Measurements from ENCODE around the gene EPHA1. TPM values are rescaled to one million over a fixed set of nuclear protein-coding genes. Genes with fewer than 3 reads are reported as not detected.
"Not testable (repeated sequence)": the region's sequence is repeated elsewhere in the genome, so short reads cannot be mapped to it uniquely, and the experiment has no call there.

Gene EPHA1
- total RNA-seq, 4 donors from 2014 or later: 0.87 to 3.6 TPM; not detected in 2

GRCh38 chr7:143422033-143422432 is 13.4 kb upstream of the EPHA1 start:
- Histone ChIP-seq H3K4me1 (no peaks in the 10 kb centered on the region), H3K27me3 (no peaks in the 10 kb centered on the region), H3K27ac (no peak overlapping the region), H3K9me3 (no peaks in the 10 kb centered on the region), H3K36me3 (no peaks in the 10 kb centered on the region), H3K4me3 (no peak overlapping the region)
- TF ChIP-seq POLR2A (IDR thresholded peaks at IDR 0.05): no peak
- no peak for TF ChIP-seq EP300 (IDR thresholded peaks at IDR 0.05)
- no peak for TF ChIP-seq CTCF (IDR thresholded peaks at IDR 0.05)
- WGBS, 2 donors: 86 to 90% methylated on average over 3 of the region's 3 CpGs
- no peak for DNase-seq (ENCODE audit: low spot score in 2 of 2)

GRCh38 chr7:143420624-143421023 is 12.0 kb upstream of the EPHA1 start:
- not testable (repeated sequence) for H3K27ac ChIP-seq; H3K36me3 ChIP-seq; H3K27me3 ChIP-seq; H3K4me3 ChIP-seq; H3K9me3 ChIP-seq; DNase-seq (ENCODE audit: low spot score in 2 of 2); H3K4me1 ChIP-seq
- 54% methylated on average over 3 of the region's 3 CpGs for WGBS, 2 donors

GRCh38 chr7:143419880-143420279 is 11.2 kb upstream of the EPHA1 start:
- Histone ChIP-seq H3K27me3 (no peaks in the 10 kb centered on the region), H3K9me3 (no peaks in the 10 kb centered on the region), H3K36me3 (no peaks in the 10 kb centered on the region), H3K27ac (no peak overlapping the region), H3K4me1 (no peaks in the 10 kb centered on the region), H3K4me3 (no peak overlapping the region)
- WGBS, 2 donors: 54 to 62% methylated on average over 4 of the region's 4 CpGs
- no peak for DNase-seq (ENCODE audit: low spot score in 2 of 2)
- TF ChIP-seq CTCF (IDR thresholded peaks at IDR 0.05) (no peak), POLR2A (IDR thresholded peaks at IDR 0.05) (no peak), EP300 (IDR thresholded peaks at IDR 0.05) (no peak)

- 85 to 86% methylated on average over 11 of the region's 11 CpGs for WGBS, 2 donors
- Histone ChIP-seq H3K27ac (no peak overlapping the region), H3K4me3 (no peak overlapping the region), H3K9me3 (no peaks in the 10 kb centered on the region), H3K27me3 (no peaks in the 10 kb centered on the region), H3K36me3 (no peaks in the 10 kb centered on the region), H3K4me1 (no peaks in the 10 kb centered on the region)
- DNase-seq (ENCODE audit: low spot score in 2 of 2): no peak
- TF ChIP-seq POLR2A (IDR thresholded peaks at IDR 0.05) (no peak), CTCF (IDR thresholded peaks at IDR 0.05) (no peak), EP300 (IDR thresholded peaks at IDR 0.05) (no peak)
These were observed 10.2 kb upstream of the EPHA1 start for GRCh38 chr7:143418681-143419458.

- DNase-seq (ENCODE audit: low spot score in 2 of 2): no peak
- Histone ChIP-seq H3K27me3 (no peaks in the 10 kb centered on the region), H3K4me3 (no peak overlapping the region), H3K36me3 (no peaks in the 10 kb centered on the region), H3K4me1 (no peaks in the 10 kb centered on the region), H3K9me3 (no peaks in the 10 kb centered on the region), H3K27ac (no peak overlapping the region)
- 34 to 36% methylated on average over 1 of the region's 1 CpG for whole genome bisulfite sequencing, 2 donors
- TF ChIP-seq EP300 (IDR thresholded peaks at IDR 0.05) (no peak), POLR2A (IDR thresholded peaks at IDR 0.05) (no peak), CTCF (IDR thresholded peaks at IDR 0.05) (no peak)
These were observed 9.2 kb upstream of the EPHA1 start for GRCh38 chr7:143417734-143418383.

Data from tibial nerve (tissue), 4 donors.